ENCODE results near the gene LIN28A.

The LIN28A gene

DNA sequence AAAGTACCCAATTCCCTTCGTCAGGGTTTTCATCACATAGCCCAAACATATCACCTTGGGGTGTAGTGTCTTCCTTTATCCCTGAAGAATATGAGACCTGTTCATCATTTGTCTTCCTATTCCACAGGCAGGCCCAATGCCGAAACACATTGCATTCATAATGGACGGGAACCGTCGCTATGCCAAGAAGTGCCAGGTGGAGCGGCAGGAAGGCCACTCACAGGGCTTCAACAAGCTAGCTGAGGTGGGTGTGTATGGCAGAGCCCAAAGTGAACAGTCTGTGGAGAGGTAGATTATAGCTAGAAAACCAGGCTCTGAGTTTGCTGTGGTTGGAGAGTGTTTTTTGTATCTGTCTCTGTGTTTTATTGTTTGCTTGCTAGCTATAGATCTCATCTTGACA lies 27.4 kb downstream of the LIN28A start:
- no peak for DNase-seq

DNA sequence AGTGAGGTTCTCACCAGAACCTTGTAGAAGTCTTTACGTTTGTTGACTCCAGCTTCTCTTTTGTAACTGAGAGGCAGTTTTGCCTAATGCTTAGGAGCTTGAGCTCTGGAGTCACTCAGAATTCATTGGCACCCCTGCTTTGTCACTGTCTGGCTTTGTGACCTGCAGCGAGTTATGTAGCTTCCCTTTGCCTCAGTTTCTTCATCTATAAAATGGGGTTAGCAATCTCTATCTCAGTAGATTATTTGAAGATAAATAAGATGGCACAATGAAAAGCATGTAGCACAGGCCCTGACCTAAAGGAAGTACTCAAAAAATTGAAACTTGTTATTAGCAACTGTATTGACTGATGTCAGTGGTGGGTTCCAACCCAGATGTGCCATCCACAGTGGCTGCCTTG lies 29.6 kb downstream of the LIN28A start:
- no peak for DNase-seq

DNA sequence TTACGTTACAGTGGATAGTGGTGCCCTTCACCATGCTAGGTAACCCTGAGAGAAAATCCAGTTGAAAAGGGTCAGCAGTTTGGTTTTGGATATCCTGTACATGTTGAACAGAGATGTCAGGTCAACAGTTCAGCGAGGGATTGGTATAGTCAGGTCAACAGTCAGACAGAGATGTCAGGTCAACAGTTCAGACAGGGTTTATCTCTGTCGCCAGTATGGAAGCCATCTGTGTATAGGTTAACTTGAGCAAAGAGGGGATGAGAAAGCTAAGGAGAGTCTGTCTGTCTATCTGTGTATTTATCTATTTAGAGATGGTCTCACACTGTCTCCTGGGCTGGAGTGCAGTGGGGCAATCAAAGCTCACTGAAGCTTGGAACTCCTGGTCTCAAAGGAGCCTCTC lies 39.3 kb downstream of the LIN28A start:
- DNase-seq = no peak

DNA sequence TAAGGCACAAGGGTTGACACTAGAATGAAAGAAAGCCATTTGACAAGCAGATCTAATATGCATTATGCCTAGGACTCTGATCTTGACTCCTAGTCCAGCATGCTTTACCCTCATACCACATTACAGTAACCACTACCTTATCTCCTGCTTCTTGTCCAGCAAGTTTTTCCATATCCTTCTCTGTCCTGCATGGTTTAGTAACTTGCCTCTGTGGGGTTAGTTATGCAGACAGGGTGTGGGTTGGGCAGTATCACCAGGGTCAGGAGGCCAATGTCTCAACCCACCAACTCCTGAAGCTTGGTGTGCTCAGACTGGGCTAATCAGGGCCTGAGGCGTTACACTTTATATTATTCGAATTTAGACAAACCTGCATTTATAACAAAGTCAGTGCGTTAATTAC lies 40.3 kb downstream of the LIN28A start:
- DNase-seq = no peak

DNA sequence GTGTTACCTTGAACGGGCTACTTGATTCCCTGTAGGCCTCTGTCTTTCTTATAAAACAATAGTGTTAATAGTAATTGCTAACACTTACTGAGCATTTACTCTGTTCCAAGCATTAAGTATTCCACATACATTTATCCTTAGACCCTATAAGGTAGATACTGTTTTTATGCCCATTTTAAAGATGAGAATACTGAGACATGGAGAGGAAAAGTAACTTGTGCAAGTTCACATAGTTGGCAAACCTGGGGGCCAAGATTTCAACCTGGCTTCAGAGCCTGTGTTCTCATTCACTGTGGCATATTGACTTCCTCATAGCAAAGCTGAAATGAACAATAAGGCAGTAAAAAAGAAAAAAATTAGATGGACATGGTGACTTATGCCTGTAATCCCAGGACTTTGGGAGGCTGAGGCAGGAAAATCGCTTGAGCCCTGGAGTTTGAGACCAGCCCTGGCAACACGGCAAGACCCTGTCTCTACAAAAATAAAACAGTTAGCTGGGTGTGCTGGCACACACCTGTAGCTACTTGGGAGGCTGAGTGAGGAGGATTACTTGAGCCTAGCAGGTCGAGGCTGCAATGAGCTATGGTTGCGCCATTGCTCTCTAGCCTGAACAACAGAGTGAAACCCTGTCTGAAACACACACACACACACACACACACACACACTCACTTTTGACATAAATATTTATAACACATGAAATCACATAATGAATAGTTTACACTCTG lies 42.0 kb downstream of the LIN28A start:
- no peak for DNase-seq

- DNase-seq = no peak
These were observed 48.5 kb downstream of the LIN28A start for GRCh38 chr1:26459148-26459547.

GRCh38 chr1:26459573-26460031 lies 49.0 kb downstream of the LIN28A start:
- no peak for DNase-seq

DNA sequence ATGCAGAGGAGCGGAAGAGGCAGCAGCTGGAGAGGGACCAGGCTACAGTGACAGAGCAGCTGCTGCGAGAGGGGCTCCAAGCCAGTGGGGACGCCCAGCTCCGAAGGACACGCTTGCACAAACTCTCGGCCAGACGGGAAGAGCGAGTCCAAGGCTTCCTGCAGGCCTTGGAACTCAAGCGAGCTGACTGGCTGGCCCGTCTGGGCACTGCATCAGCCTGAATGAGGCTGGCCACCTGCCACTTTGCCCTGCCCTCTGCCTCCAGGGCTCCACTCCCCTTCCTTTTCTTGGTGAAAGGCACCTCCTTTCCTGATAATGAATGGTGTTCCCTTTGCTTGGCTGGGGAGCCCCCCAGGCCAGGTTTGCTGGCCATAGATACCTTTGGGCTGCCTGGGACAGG lies 58.3 kb downstream of the LIN28A start:
- DNase-seq = no peak

DNA sequence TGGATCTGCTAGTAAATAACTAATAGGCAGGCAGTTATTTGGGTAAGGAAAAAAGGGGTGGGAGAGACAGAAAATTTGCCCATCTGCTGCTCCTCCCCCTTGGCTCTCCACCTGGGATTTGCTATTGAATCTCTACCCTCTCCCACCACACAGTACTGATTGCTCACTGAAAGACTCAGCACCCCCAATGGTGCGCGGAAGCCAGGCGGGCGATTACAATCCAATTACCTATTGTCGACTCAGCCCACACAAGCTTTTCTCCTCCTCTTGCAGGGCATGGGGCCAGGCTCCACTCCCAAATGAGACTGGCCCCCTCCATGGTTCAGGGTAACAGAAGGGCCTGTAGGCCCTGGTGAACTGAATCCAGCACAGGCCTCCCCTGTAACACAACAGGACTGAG lies 58.9 kb downstream of the LIN28A start:
- no peak for DNase-seq

- no peak for DNase-seq
These were observed 60.4 kb downstream of the LIN28A start for GRCh38 chr1:26470878-26471497.

DNA sequence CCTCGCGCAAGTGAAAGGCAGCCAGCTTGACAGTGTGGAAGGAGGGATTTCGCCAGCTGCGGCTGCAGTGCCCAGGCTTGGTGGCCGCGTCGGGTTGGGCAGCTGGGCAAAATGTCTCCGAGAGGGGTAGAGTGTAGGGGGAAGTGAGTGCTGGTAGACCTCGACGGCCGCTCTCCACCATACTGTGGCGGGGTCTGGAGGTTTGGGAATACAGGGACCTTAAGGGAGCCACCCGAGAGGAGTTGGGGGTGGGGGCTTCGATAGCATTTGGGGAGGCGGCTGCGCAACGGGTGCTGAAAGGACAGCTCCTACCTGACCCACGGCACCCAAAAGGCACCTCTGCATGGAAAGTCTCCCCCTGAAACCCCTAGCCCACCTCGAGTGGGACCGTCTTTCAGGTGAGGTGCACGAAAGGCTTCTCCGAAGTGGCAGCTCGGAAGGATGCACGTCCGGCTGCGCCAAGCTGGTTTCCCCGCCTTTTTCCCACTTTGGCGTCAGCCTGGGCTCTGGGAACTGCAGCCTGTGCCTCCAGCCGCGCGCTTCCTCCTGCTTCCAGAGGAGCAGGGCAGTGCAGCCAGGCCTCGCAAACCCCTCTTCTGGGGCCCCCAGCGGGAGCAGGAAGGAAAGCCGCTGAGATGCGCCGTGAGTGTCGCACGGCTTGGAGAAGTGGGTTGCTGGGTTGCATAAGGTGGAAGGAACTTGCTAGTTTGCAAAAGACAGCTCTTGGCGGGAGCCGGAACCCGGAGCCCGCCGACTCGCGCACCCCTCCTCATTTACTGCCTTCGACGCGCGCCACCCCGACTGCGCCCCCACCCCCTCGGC lies 61.1 kb downstream of the LIN28A start:
- DNase-seq = peak; percentile 75

- DNase-seq = peak; percentile 81
These were observed 61.8 kb downstream of the LIN28A start, which contains the start of gene HMGN2 for GRCh38 chr1:26472320-26472900. Gene HMGN2 (plus strand): TSS chr1:26472440. CDS start chr1:26472613, 173 bp downstream.

GRCh38 chr1:26472901-26473845 lies 62.6 kb downstream of the LIN28A start:
- DNase-seq = peak; percentile 91

DNA sequence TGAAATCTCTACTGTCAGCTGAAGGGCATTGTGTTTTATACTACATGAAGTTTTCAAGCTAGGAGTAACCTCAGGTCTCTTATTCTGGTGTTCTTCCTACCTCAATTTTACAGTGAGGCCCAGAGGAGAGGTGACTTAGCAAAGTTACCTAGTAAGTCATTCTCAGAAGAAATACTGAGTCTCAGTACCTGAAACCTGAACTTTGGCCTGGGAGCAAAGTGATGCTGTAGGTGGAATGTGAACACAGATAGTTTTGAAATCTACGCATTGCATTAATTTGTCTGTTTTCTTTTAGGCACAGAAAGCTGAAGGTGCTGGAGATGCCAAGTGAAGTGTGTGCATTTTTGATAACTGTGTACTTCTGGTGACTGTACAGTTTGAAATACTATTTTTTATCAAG lies 64.2 kb downstream of the LIN28A start:
- no peak for DNase-seq

DNA sequence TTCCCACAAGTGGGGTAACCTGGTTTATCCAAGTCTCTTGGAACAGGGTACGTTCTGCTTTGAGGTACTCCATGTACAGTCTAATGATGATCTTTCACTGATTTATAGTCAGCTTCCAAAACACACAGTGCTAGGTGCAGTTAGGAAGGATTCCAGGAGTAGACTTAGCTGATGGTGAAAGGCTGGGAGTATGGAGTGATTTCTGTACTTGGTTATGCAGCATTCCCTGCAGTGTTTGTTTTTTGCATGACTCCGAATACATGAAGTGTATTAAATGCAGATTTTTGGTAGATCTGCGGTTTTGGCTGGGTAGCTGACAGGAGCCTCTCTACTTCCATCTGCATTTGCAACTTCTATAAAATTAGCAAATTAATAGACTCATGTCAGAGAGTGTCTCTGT lies 65.4 kb downstream of the LIN28A start:
- DNase-seq = no peak

DNA sequence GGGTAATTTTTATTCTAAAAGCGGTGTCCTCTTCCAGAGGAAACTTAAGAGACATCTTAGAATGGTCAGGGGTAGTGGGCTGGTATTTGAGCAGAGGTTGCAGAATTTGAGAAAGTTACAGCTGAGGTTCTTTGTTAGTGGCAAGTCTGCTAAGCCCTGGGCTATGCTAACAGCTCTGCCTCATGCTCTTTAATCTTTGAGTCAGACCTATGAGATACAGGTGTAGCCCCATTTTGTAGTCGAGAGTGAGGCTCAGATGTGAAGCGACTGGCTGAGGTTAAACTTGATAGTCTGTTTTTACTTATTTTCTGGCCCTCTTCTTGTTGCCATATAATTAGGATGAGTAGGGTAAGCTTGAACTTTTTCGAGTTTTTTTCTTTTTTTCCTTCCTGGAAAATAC lies 66.3 kb downstream of the LIN28A start:
- DNase-seq = no peak

DNA sequence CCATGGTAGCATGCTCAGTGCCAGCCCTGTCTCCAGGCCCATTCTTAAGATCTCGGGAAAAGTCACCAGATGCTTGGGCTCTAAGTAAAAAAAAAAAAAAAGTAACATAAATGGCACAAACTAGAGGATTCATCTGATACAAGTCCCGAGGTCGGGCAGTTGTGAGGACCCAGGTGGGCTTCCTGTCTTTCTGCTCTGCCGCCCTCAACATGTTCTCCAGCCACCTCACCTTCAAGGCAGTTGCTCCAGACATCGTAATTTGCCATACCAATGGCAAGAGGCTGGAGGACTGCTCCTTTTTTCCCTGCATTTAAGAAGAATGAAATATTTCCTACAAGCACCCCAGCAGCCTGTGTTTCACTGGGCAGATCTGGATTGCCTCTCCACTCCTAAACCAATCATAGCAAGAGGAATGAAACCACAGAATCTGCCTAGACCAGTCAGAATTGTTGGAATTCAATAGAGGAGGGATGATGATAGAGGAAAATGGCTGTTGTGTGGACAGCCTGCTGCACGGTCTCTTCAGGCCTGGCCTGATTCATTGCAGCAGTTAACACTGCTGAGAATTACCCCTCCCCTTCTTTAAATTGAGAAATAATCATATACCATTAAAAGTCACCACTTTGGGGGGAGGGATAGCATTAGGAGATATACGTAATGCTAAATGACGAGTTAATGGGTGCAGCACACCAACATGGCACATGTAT lies 67.0 kb downstream of the LIN28A start:
- DNase-seq = no peak

GRCh38 chr1:26478159-26478558 lies 67.5 kb downstream of the LIN28A start:
- DNase-seq = no peak

DNA sequence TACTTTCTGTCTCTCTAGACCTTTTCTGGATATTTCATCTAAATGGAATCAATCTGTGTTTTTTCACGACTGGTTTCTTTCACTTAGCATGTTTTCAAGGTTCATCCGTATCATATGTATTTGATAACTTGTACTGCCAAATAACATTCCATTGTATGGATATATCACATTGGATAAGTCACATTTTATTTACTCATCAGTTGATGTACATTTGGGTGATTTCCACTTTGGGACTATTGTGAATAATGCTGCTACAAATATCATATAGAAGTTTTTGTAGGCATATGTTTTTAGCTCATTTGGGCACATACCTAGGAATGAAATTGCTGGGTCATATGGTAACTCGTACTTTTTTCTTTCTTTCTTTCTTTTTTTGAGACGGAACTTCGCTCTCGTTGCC lies 68.4 kb downstream of the LIN28A start:
- no peak for DNase-seq
